DMS53 treated with DMSO at 0.1 percent for 48 hours (cell line): ENCODE results near the gene ZFX.
"Not testable (repeated sequence)": the region's sequence is repeated elsewhere in the genome, so short reads cannot be mapped to it uniquely, and the experiment has no call there.

Experiments used
- DNase-seq: peaks from one replicate; lab custom pipeline; 2025; ENCODE audit not compliant: unreplicated experiment; lab: John Stamatoyannopoulos, UW

The ZFX gene

GRCh38 chrX:24151513-24151912 lies 2.0 kb downstream of the ZFX start:
- no peak for DNase-seq

GRCh38 chrX:24153178-24153795 lies 3.8 kb downstream of the ZFX start:
- DNase-seq = no peak

GRCh38 chrX:24153796-24154189 lies 4.3 kb downstream of the ZFX start:
- DNase-seq = no peak

GRCh38 chrX:24154490-24155034 lies 5.0 kb downstream of the ZFX start:
- no peak for DNase-seq

- not testable (repeated sequence) for DNase-seq
Measured at GRCh38 chrX:24155747-24156146, 6.2 kb downstream of the ZFX start.

- DNase-seq = no peak
Measured at GRCh38 chrX:24156177-24156576, 6.6 kb downstream of the ZFX start.

GRCh38 chrX:24158881-24159280 lies 9.4 kb downstream of the ZFX start:
- no peak for DNase-seq

- no peak for DNase-seq
Measured at GRCh38 chrX:24166078-24166477, 16.5 kb downstream of the ZFX start.

GRCh38 chrX:24167719-24168472 lies 18.4 kb downstream of the ZFX start:
- DNase-seq = no peak

- DNase-seq = no peak
Measured at GRCh38 chrX:24168807-24169206, 19.3 kb downstream of the ZFX start.

GRCh38 chrX:24169211-24169610 lies 19.7 kb downstream of the ZFX start:
- no peak for DNase-seq

GRCh38 chrX:24173115-24173847 lies 23.8 kb downstream of the ZFX start:
- no peak for DNase-seq

- no peak for DNase-seq
Measured at GRCh38 chrX:24175276-24175675, 25.7 kb downstream of the ZFX start.

GRCh38 chrX:24178441-24178840 lies 28.9 kb downstream of the ZFX start:
- no peak for DNase-seq

- DNase-seq = no peak
Measured at GRCh38 chrX:24184018-24184417, 34.5 kb downstream of the ZFX start.

GRCh38 chrX:24186483-24186882 lies 37.0 kb downstream of the ZFX start:
- DNase-seq = no peak

GRCh38 chrX:24186986-24187385 lies 37.5 kb downstream of the ZFX start:
- DNase-seq = no peak

- DNase-seq = no peak
Measured at GRCh38 chrX:24189490-24189889, 40.0 kb downstream of the ZFX start.

GRCh38 chrX:24190500-24191156 lies 41.1 kb downstream of the ZFX start:
- DNase-seq = no peak

GRCh38 chrX:24196509-24196908 lies 47.0 kb downstream of the ZFX start:
- DNase-seq = no peak

GRCh38 chrX:24198101-24198500 lies 48.6 kb downstream of the ZFX start:
- DNase-seq = no peak
